Glomerular visceral epithelial cell (primary cell): Measurements from ENCODE around the gene DAZAP2.
"Not testable (repeated sequence)": the region's sequence is repeated elsewhere in the genome, so short reads cannot be mapped to it uniquely, and the experiment has no call there.

Experiments
- DNase-seq: peaks from one replicate; pipeline ENCODE4 v3.0.0-alpha.2; 2016; ENCODE audit errors: extremely low spot score

Gene DAZAP2

DNA sequence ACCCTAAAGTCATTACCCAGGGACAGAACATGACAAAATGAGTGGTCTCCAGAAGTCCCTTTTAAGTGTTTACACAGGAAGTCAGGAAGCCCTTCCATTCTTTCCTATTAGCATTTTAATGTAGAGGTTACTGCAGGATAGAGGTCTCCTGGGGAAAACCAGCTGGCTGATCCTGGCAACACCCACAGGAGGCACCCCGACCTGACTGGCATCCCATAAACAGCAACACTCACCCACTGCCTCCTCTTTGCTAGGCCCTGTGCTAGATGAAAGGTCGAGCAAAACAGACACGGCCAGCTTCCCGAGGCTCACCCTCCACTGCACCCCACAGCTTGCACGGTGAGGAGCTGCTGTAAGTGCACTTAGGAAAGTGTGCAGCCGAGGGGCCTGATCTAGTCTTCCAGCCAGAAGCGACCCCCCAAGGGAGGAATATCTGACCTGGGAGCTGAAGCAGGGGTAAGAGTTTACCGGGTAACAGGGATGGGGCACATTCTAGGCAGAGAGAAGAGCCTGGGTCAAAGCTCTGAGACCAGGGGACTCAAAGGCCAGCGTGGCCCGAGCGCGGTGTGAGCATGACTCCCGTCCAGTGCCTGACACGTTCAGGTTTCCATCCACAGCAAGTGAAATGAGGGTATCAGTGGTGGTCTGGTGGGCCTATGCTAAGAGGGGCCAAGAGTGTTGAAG is 9.0 kb downstream of the DAZAP2 start:
- no peak for DNase-seq

DNA sequence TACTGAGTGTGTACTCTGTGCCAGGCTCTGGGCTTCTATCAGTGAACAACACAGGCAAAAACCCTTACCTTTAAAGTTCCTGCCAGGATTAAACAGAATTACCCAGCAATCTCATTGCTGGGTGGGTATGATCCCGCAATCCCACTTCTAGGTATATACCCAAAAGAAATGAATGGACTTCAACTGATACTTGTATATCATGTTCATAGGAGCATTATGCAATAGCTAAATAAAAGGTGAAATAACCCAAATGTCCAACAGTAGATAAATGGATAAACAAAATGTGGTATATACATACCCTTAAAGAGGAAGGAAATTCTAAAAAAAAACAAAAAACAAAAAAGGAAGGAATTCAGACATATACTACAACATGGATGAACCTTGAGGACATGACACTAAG is 14.7 kb downstream of the DAZAP2 start:
- DNase-seq: no peak

DNA sequence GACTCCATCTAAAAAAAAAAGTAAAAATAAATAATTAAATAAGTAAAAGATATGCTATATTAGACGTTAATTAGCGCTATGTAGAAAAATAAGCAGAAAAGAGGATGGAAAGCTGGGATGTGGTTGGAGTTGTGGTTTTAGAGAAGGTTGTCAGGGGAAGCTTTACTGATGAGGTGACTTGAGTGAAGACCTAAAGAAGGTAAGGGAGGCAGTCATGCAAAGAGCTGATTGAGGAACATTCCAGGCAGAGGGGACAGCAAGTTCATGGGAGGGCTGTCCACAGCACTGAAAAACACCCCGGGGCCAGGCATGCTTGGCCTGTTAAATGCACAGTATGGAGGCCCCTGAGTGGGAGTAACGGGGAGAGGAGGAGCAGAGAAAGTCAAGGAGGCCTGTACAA is 15.9 kb downstream of the DAZAP2 start:
- peak; percentile 72 for DNase-seq

DNA sequence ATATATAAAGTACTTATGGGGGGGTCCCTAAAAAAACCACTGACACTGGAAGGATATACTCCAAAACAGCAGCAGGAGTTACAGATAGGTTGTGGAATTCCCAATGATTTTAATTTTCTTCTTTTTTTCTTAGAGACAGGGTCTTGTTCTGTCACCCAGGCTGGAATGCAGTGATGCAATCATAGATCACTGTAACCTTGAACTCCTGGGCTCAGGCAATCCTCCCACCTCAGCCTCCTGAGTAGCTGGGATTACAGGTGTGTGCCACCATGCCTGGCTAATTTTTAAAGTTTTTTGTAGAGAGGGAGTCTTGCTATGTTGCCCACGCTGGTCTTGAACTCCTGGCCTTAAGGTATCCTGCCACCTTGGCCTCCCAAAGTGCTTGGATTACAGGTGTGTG is 21.0 kb downstream of the DAZAP2 start:
- DNase-seq: not testable (repeated sequence)

DNA sequence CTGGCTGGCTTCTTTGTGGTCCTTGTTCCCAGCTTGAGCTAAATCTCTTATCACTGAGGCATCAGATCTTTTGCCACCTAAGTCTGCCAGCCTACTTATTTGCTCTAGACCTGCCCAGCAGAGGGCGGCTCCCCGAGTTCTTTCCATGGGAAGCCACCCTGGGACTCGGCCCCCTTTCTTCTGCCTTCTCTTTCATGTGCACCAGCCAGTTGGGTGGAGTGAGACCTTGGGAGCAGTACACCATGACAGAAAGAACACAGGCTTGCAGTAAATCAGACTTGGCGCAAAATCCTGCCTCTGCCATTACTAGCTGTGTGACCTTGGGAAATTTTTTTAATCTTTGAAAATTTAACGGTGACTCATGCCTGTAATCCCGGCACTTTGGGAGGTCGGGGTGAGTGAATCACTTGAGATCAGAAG is 24.1 kb downstream of the DAZAP2 start:
- peak; percentile 59 for DNase-seq

DNA sequence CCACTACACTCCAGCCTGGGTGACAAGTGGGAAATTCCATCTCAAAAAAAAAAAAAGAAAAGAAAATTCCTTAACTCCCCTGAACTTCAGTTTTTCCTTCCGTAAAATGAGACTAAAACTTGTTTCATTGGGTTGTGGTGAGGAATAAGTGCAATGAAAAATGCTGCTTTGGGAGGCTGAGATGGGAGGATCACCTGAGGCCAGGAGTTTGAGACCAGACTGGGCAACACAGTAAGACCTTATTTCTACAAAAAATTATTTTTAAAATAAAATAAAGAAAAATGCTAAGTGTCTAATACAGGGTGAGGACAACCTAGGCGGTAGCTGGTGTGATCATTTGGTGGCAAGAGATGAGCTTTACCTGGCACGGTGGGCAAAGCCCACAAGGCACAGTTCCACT is 24.7 kb downstream of the DAZAP2 start:
- DNase-seq: no peak

DNA sequence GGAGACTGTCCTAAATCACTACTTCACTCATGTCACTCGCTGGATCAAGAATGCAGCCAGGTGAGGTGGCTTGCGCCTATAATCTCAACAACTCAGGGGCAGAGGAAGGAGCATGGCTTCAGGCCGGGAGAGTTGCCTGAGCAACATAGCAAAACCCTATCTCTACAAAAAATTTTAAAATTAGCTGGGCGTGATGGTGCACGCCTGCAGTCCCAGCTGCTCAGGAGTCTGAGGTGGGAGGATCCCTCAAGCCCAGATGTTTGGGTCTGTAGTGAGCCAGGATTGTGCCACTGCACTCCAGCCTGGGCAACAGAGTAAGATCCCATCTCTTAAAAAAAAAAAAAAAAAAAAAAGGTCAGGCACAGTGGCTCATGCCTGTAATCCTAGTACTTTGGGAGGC is 25.7 kb downstream of the DAZAP2 start:
- DNase-seq: no peak

DNA sequence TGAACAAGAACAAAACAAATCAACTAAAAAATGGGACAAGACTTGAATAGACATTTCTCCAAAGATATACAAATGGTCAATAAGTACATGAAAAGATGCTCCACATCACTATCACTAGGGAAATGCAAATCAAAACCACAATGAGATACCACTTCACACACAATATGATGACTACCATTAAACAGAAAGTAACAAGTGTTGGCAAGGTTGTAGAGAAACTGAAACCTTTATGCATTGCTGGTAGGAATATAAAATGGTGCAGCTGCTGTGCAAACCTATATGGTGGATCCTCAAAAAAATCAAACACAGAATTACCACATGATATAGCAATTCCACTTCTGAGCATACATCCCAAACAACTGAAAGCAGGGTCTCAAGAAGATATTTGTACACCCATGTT is 26.4 kb downstream of the DAZAP2 start:
- no peak for DNase-seq

DNA sequence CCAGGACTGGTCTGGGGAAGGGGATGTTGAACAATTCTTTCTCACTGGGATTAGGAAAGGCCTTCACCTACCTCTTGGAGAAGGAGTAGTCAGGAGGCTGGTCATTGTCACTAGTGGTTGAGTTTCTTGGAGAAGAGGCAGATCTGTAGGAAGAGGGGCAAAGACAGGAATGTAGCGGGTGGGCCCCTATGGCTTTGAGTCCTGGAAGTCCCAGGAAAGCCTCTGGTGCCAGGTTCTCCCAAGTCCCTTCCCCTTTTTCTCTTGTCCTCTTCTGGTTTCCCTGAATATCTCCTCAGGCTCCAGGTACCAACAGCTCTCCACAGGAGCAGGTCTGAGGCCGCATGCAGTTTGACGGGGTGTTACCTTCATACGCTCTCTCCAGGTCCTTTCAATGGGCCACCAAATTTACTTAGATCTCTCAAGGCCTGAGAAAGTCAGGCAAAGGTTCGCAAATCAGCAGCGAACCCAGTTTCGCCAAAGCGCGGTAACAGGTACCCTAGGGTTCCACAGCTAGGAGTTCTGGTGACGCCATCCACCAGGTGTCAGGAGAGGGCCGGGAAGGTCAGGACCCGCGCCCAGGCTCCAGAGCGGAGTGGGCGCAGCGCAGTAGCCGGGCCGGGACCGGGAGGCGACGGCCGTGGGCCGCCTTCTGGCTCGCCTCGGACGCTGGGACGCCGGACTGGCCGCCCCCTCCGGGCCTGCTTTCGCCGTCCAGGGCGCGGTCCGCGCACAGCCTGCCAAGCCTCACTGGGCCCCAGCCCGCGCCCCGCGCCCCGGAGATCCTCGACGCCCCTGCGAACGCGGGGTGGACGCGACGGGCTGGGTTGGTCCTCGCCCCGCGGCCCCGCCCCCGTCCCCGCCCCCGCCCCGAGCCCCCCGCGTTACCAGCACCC is 30.8 kb downstream of the DAZAP2 start:
- peak; percentile 53 for DNase-seq

DNA sequence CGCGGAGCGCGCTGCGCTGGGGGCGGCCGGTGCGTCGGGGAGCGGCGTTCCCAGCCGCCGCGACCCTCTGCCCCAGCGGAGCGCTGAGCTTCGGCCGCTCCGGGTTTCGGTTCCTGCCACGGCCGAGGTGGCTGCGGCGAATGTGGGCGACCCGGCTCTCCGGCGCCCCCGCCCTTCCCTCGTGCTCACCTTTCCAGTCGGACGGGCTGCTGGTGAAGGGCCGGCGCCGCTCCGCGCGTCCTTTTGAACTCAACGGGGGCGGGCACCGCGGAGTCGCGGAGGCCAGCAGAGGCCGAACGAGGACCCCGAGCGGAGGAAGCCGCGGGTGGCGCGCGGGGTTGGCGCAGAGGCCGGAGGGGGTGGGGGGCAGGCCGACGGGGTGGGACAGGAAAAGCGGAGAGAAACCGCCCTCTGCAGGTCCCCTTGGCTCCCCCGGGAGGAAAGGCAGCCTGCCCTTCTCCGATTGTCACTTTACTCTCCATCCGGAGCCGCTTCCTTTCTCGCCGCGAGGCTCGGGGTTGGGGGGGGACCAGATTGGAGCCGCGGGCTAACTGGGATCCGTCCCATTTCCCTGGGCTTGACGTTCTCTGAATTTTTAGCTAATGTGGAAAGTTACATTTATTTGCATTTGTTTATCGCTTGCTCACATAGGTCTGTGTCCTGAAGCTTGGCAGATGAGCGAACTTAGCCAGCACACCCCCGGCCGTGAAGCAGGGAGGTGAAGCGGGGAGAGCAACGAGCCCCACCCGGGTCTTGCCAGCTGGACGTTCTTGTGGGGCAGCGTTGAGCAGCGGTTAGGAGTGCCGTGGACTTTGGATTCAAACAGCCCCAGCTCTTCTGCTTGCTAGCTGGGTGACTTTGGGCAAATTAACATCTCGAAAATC is 31.7 kb downstream of the DAZAP2 start, which contains the start of gene SMAGP:
TSS of gene SMAGP (minus strand) at position 349 of the 884 bp plus-strand sequence. CDS start 1,137 bp downstream, outside the sequence.
- peak; percentile 59 for DNase-seq

DNA sequence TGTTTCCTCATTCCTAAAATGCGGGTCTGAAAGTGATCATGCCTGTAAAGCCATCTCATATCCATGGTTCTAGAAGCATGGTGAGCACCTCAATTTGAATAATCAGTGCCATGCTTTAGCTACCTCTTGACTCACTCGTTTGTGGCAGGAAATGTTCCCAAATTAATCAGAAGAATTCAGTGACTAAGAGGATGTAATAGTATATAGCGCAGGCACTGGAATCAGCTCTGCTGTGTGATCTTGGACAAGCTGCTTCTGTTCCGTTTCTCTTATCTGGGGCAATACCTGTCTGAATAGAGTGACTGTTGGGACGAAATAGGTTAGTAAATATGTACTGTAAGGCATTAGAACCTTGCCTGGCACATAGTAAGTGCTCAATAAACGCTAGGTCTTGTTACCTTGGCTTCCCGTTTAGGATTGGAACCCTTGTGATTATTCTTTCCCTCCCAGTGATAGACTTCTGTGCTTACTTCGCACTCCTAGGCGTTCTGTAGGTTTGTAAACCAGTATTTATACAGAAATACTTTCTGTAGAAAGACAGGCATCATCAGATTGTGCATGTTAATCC is 32.4 kb downstream of the DAZAP2 start:
- DNase-seq: peak; percentile 71

DNA sequence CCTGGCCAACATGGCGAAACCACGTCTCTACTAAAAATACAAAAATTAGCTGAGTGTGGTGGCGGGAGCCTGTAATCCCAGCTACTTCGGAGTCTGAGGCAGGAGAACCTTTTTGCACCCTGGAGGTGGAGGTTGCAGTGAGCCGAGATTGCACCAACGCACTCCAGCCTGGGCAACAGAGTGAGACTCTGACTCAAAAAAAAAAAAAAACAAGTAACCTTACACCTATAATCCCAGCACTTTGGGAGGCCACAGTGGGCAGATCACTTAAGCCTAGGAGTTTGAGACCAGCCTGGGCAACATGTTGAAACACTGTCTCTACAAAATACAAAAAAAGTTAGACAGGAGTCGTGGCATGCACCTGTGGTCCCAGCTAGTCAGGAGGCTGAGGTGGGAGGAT is 34.2 kb downstream of the DAZAP2 start:
- DNase-seq: not testable (repeated sequence)

DNA sequence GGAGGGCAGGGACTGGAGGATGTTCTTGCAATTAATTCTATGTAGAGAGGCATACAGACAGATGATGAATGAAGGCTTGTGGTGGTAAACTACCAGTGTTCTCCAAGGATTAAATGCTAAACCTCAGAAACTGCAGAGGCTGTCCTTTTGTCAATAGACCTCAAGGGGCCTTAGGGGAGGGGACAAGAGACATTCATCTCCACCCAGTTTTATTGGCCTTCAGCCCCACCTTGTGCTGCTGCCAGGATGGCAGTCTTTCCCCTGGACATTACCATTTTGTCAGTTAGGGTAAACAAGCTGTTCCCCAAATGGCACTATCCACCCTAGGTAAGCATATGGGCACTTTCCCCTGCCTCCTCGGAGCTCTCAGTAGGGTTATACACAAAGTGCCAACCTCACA is 36.5 kb downstream of the DAZAP2 start:
- no peak for DNase-seq

DNA sequence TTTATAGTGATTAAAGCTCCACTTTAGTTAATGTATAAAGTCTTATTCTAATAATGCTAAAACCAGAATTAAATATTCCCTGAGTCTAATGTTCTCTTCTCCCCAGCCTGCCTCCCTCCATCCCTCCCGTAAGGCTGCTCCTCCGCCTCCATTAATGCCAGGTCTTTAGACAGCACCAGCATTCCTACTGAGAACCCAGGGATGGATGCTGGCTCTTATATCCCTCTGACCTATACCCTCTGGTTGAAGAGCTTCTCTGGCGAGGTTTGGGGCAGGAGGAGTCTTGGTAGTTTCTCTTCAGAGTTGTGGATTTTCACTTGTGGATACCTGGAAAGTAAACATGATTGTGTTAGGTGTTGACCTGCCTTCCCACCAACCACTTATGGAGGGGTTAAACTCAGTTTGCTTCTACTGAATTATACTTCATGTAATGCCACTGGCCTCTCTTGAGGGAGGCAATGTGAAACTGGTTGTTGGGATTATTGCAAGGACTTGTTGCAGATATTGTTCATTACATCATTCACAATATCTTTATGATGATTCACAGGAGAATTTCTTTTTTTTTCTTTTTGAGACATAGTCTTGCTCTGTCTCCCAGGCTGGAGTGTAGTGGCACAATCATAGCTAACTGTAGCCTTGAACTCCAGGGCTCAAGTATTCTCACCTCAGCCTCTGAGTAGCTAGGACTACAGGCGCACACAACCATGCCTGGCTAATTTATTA is 42.7 kb downstream of the DAZAP2 start:
- DNase-seq: peak; percentile 6

DNA sequence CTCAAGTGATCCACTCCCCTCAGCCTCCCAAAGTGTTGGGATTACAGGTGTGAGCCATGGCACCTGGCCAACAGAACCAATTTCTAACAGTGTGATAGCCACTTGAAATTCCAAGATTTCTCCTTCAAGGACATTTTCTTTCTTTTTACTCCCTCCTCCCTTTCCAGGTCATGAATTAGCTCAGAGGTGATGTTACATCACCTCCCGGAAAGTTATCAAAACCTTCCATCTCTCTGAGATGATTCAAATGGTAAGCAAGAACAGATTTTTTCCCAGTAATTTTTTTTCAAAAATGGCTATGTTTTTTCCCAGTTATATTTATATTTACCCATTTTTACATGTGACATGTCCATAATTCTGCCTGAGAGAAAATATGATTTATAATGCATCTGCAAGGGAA is 47.2 kb downstream of the DAZAP2 start:
- DNase-seq: no peak

DNA sequence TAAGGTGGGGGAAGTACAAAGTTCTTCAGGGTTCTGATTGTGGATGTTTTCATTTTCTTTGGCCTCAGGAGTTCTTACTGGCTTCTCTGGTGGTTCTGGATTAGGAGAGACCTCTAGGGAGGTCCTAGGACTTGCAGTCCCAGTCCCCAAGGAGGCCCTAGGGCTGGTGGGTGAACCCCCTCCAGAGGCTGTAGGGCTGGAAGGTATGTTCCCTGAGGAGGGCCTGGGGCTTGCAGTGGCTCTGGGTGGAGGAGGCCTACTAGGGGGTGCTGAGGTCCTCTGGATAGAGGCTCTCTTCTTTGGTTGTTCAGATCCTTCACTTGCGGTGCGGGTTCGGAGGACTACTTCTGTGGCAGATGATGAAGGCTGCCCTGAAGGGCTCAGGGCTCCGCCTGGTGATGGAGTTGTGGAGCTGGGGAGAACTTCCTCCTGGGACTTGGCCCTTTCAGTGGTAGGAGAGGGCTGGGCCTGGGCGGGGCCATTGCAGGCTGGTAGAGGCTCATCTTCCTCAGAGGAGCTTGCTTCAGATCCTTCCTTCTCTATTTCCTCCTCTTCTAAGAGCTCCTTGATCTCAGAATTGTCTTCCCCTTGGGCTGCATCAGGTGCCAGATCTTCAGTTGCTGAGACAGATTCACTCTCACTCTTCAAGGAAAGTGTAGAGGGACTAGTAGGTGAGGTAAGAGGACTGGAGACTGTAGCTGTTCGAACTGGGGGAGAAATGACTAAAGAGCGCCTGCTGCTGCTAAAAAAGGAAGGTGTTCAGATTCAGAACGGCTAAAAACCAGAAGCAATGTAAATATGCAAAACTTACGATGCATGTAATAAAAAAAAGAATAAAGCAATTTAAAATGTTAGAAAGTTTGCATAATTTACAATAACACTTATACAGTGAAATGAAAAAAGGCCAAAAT is 53.2 kb downstream of the DAZAP2 start:
- not testable (repeated sequence) for DNase-seq
